ELR (cell line): Measurements from ENCODE around the gene RHEBL1.

Experiments used
- DNase-seq: peaks from one replicate; pipeline ENCODE4 v3.0.0-alpha.2; 2015; ENCODE audit warnings: low read depth

Gene RHEBL1

GRCh38 chr12:49019443-49020324 lies 50.1 kb downstream of the RHEBL1 start:
- DNase-seq = peak; percentile 69

GRCh38 chr12:49019120-49019430 lies 50.7 kb downstream of the RHEBL1 start:
- DNase-seq = no peak

- peak; percentile 97 for DNase-seq
Observed at GRCh38 chr12:49018261-49019119, 51.3 kb downstream of the RHEBL1 start, which contains the start of gene PRKAG1. PRKAG1 (minus strand) TSS chr12:49018776; CDS start chr12:49018740, 36 bp downstream.

GRCh38 chr12:49017891-49018260 lies 51.9 kb downstream of the RHEBL1 start:
- no peak for DNase-seq

- no peak for DNase-seq
Observed at GRCh38 chr12:49015196-49015595, 54.6 kb downstream of the RHEBL1 start.
